Measurements from ENCODE around the gene TMEM41B.

The TMEM41B gene

DNA sequence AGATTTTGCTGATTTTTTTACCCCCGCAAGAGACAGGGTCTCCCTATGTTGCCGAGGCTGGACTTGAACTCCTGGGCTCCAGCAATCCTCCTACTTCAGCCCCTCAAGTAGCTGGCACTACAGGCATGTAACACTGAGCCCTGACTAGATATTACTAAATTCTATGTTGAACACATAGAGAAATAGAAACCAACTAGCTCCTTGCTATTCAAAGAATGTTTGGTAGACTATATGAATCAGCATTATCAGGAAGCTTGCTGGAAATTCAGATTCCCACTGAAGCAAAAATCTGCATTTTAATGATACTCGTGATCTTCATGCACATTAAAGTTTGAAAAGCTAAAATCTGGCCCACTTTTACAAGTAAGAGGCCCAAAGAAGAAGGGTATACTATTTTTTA is 11.9 kb downstream of the TMEM41B start:
- no peak for TF ChIP-seq ZC3H10 (CRISPR knock-in tag; IDR thresholded peaks at IDR 0.05)
- peak; percentile 72; the same call in 2 of the 3 replicates for ATAC-seq

DNA sequence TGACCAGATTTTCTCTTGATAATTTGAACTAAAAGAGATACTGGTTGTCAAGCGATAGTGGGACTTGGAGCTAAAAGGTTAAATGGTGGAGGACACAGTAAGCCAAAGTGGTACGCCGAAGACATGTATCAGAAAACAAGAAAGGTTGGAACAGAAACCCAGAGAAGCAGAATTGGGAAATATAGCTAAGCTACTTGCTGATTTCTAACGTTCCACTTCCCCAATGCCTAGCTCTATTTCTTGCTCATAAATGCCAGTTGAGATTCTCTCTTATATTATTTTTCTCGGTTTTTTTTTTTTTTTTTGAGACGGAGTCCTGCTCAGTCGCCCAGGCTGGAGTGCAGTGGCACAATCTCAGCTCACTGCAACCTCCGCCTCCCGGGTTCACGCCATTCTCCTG is 12.7 kb downstream of the TMEM41B start:
- TF ChIP-seq, protein P1, sequence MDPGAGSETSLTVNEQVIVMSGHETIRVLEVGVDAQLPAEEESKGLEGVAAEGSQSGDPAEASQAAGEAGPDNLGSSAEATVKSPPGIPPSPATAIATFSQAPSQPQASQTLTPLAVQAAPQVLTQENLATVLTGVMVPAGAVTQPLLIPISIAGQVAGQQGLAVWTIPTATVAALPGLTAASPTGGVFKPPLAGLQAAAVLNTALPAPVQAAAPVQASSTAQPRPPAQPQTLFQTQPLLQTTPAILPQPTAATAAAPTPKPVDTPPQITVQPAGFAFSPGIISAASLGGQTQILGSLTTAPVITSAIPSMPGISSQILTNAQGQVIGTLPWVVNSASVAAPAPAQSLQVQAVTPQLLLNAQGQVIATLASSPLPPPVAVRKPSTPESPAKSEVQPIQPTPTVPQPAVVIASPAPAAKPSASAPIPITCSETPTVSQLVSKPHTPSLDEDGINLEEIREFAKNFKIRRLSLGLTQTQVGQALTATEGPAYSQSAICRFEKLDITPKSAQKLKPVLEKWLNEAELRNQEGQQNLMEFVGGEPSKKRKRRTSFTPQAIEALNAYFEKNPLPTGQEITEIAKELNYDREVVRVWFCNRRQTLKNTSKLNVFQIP (CRISPR knock-in tag; IDR thresholded peaks at IDR 0.05; ENCODE audit: borderline replicate concordance, low read depth) = no peak
- TF ChIP-seq ZFP3 (CRISPR knock-in tag; IDR thresholded peaks at IDR 0.05) (no peak), TOX (CRISPR knock-in tag; IDR thresholded peaks at IDR 0.05; ENCODE audit: borderline replicate concordance) (no peak), TSHZ2 (CRISPR knock-in tag; IDR thresholded peaks at IDR 0.05) (no peak), ZFP30 (CRISPR knock-in tag; IDR thresholded peaks at IDR 0.05) (no peak), PATZ1 (CRISPR knock-in tag; IDR thresholded peaks at IDR 0.05; ENCODE audit: borderline replicate concordance) (no peak), CSDC2 (CRISPR knock-in tag; IDR thresholded peaks at IDR 0.05) (no peak), ZNF70 (CRISPR knock-in tag; IDR thresholded peaks at IDR 0.05) (no peak), OSR1 (CRISPR knock-in tag; IDR thresholded peaks at IDR 0.05) (no peak), ZNF8 (CRISPR knock-in tag; IDR thresholded peaks at IDR 0.05) (no peak), ISL1 (CRISPR knock-in tag; IDR thresholded peaks at IDR 0.05) (no peak), CSRNP3 (CRISPR knock-in tag; IDR thresholded peaks at IDR 0.05) (no peak), TCF4 (CRISPR knock-in tag; IDR thresholded peaks at IDR 0.05; ENCODE audit: borderline replicate concordance) (no peak), BACH2 (CRISPR knock-in tag; IDR thresholded peaks at IDR 0.05; ENCODE audit: borderline replicate concordance) (no peak), ARNTL (CRISPR knock-in tag; IDR thresholded peaks at IDR 0.05; ENCODE audit: borderline replicate concordance, low read depth) (no peak), RARB (CRISPR knock-in tag; IDR thresholded peaks at IDR 0.05) (no peak), ZC3H10 (CRISPR knock-in tag; IDR thresholded peaks at IDR 0.05) (no peak), GLIS3 (CRISPR knock-in tag; IDR thresholded peaks at IDR 0.05) (no peak), ZNF565 (CRISPR knock-in tag; conservative IDR thresholded peaks at IDR 0.05; ENCODE audit: low read depth) (no peak)
- TF ChIP-seq, protein P2, sequence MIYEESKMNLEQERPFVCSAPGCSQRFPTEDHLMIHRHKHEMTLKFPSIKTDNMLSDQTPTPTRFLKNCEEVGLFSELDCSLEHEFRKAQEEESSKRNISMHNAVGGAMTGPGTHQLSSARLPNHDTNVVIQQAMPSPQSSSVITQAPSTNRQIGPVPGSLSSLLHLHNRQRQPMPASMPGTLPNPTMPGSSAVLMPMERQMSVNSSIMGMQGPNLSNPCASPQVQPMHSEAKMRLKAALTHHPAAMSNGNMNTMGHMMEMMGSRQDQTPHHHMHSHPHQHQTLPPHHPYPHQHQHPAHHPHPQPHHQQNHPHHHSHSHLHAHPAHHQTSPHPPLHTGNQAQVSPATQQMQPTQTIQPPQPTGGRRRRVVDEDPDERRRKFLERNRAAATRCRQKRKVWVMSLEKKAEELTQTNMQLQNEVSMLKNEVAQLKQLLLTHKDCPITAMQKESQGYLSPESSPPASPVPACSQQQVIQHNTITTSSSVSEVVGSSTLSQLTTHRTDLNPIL (CRISPR knock-in tag; IDR thresholded peaks at IDR 0.05; ENCODE audit: low read depth) = no peak
- ATAC-seq = no peak

GRCh38 chr11:9293646-9294045 is 20.7 kb downstream of the TMEM41B start:
- no peak for ATAC-seq

More at GRCh38 chr11:9293646-9294045, 20.7 kb downstream of the TMEM41B start:
- TF ChIP-seq ZNF70 (CRISPR knock-in tag; IDR thresholded peaks at IDR 0.05) = no peak

Data from SK-N-SH treated with all-trans-retinoic acid at 6 μM for 48 hours (cell line).